ENCODE results near the gene ACADS. TPM values are rescaled to one million over a fixed set of nuclear protein-coding genes. Genes with fewer than 3 reads are reported as not detected.
A peak's percentile ranks its signal among the peaks of the same experiment; 100 is the strongest.

The ACADS gene
- total RNA-seq, 4 donors from 2014 or later = 1.2 to 46.1 (median 13.9) TPM

GRCh38 chr12:120684523-120684932 is 41.1 kb upstream of the ACADS start:
- intact Hi-C loops (cut with DNase I; ENCODE audit: low total_unique reads) = no loop called here

GRCh38 chr12:120685522-120685921 is 40.1 kb upstream of the ACADS start:
- intact Hi-C loops (cut with DNase I; ENCODE audit: low total_unique reads) = no loop called here
- peak overlapping the region; percentile 91 to 95 for H3K27ac ChIP-seq

More at GRCh38 chr12:120684523-120684932, 41.1 kb upstream of the ACADS start:
- TF ChIP-seq CTCF (IDR thresholded peaks at IDR 0.05) (no peak), POLR2A (IDR thresholded peaks at IDR 0.05) (no peak)
- Histone ChIP-seq H3K4me3 (no peak overlapping the region), H3K36me3 (no peaks in the 10 kb centered on the region), H3K27me3 (no peaks in the 10 kb centered on the region), H3K27ac (no peak overlapping the region), H3K4me1 (peaks cover 0 to 4% of the 10 kb centered on the region in 2 donors), H3K9me3 (no peaks in the 10 kb centered on the region)
- DNase-seq = no peak

GRCh38 chr12:120686151-120686689 is 39.4 kb upstream of the ACADS start:
- peak overlapping the region; percentile 81 to 96 for H3K4me3 ChIP-seq
- H3K27ac ChIP-seq = peak overlapping the region; percentile 91 to 95
- peak; percentile 11 to 45 for TF ChIP-seq POLR2A (IDR thresholded peaks at IDR 0.05)
- no peak for TF ChIP-seq CTCF (IDR thresholded peaks at IDR 0.05)
- intact Hi-C loops (cut with DNase I; ENCODE audit: low total_unique reads) = no loop called here
- H3K36me3 ChIP-seq = no peaks in the 10 kb centered on the region
- H3K4me1 ChIP-seq = peaks cover 0 to 9% of the 10 kb centered on the region in 2 donors
- DNase-seq = peak; percentile 95 to 97
- H3K9me3 ChIP-seq = no peaks in the 10 kb centered on the region
- no peaks in the 10 kb centered on the region for H3K27me3 ChIP-seq

More at GRCh38 chr12:120685522-120685921, 40.1 kb upstream of the ACADS start:
- no peaks in the 10 kb centered on the region for H3K27me3 ChIP-seq
- no peaks in the 10 kb centered on the region for H3K36me3 ChIP-seq
- H3K4me1 ChIP-seq = peaks cover 0 to 9% of the 10 kb centered on the region in 2 donors
- H3K9me3 ChIP-seq = no peaks in the 10 kb centered on the region
- DNase-seq = no peak
- no peak for TF ChIP-seq CTCF (IDR thresholded peaks at IDR 0.05)
- TF ChIP-seq POLR2A (IDR thresholded peaks at IDR 0.05) = no peak
- H3K4me3 ChIP-seq = no peak overlapping the region

- intact Hi-C loops (cut with DNase I; ENCODE audit: low total_unique reads) = no loop called here
Measured at GRCh38 chr12:120686690-120687577, 38.7 kb upstream of the ACADS start, which contains the start of gene MLEC. MLEC (plus strand) TSS chr12:120687149; CDS start chr12:120687297, 148 bp downstream.

More at GRCh38 chr12:120686690-120687577, 38.7 kb upstream of the ACADS start, which contains the start of gene MLEC:
- Histone ChIP-seq H3K4me3 (peak within 1 kb of the TSS; percentile 81 to 96), H3K4me1 (peaks cover 0 to 9% of the 10 kb centered on the region in 2 donors), H3K36me3 (no peaks in the 10 kb centered on the region), H3K9me3 (no peaks in the 10 kb centered on the region), H3K27ac (peak within 1 kb of the TSS; percentile 91 to 95), H3K27me3 (no peaks in the 10 kb centered on the region)
- TF ChIP-seq CTCF (IDR thresholded peaks at IDR 0.05) = peak; percentile 20 to 50 (median 22)
- TF ChIP-seq POLR2A (IDR thresholded peaks at IDR 0.05) = peak; percentile 81 to 82
- peak; percentile 97 to 99 for DNase-seq

All from uterus (tissue), 4 donors.